Endothelial cell of umbilical vein (primary cell): ENCODE results near the gene OR3A3. TPM values are rescaled to one million over a fixed set of nuclear protein-coding genes. Genes with fewer than 3 reads are reported as not detected.
"Not testable (repeated sequence)": the region's sequence is repeated elsewhere in the genome, so short reads cannot be mapped to it uniquely, and the experiment has no call there.

Experiments used
- BruUV-seq: library from RNA; stranded (reverse); fragments of 400-500 nt; replicated peaks from 2 replicates; lab custom pipeline; 2021; lab: Mats Ljungman, UMichigan
- CTCF ChIA-PET: fragments of 300-600, 350-600 bp; sonication (Branson Sonifier 250); formaldehyde crosslinking; loops from one replicate; lab custom pipeline; 2021; ENCODE audit warnings: antibody characterized with exemption, inconsistent platforms; lab: Charles Lee
- POLR2A ChIA-PET: fragments of 300-600, 350-600 bp; sonication (Branson Sonifier 250); formaldehyde crosslinking; loops from one replicate; lab custom pipeline; 2021; ENCODE audit warnings: antibody characterized with exemption, inconsistent platforms; lab: Charles Lee
- DNase-seq: peaks from one replicate; pipeline ENCODE4 v3.0.0-alpha.2; 2011; ENCODE audit warnings: low read depth, low spot score
- FAIRE-seq: peaks from 2 replicates; lab custom pipeline; 2011; peaks lifted over from hg19 to GRCh38; lab: Jason Lieb, UNC
- H2AFZ ChIP-seq: 2 replicates; pipeline ENCODE4 v1.6.0; 2012; ENCODE audit warnings: low read depth, low read length, control low read depth, inconsistent platforms
- H3K27ac ChIP-seq: 2 replicates; pipeline ENCODE4 v1.5.1; 2011; ENCODE audit warnings: low read depth, mild to moderate bottlenecking, control low read depth, low read length, moderate library complexity; ENCODE audit not compliant: insufficient read depth
- H3K27me3 ChIP-seq, 2 experiments: 2 replicates each; pipeline versions ENCODE4 v1.6.0 to v1.6.1; 2011; ENCODE audit warnings: low read length in 2 of 2, mixed read lengths in 1 of 2; ENCODE audit not compliant: control insufficient read depth in 2 of 2, insufficient read depth in 2 of 2
- H3K36me3 ChIP-seq, 2 experiments: 2 replicates in 1 of 2; 3 replicates in 1 of 2; pipeline ENCODE4 v1.5.1; 2011; ENCODE audit warnings: low read length in 2 of 2, mild to moderate bottlenecking in 1 of 2, moderate library complexity in 1 of 2; ENCODE audit not compliant: control insufficient read depth in 2 of 2, insufficient read depth in 2 of 2; ENCODE audit errors: extremely low read depth in 1 of 2
- H3K4me1 ChIP-seq: 3 replicates; pipeline ENCODE4 v1.5.1; 2011; ENCODE audit warnings: mild to moderate bottlenecking, low read length; ENCODE audit not compliant: control insufficient read depth, insufficient read depth; ENCODE audit errors: extremely low read depth
- H3K4me2 ChIP-seq: 2 replicates; pipeline ENCODE4 v1.6.1; 2011; ENCODE audit warnings: low read length, control low read depth, mixed read lengths; ENCODE audit not compliant: insufficient read depth
- H3K4me3 ChIP-seq, 3 experiments: fragments of 200-600 bp in 1 of 3; sonication (generic), shearing (Covaris generic) in 1 of 3; replicated peaks in 1 of 3; 2 replicates each; pipeline ENCODE4 v1.5.1; 2011 to 2016; ENCODE audit warnings: control low read depth in 3 of 3, low read length in 3 of 3, mild to moderate bottlenecking in 2 of 3, inconsistent platforms in 1 of 3, low read depth in 1 of 3, moderate library complexity in 1 of 3; ENCODE audit not compliant: insufficient read depth in 1 of 3
- H3K79me2 ChIP-seq: 2 replicates; pipeline ENCODE4 v1.6.0; 2012; ENCODE audit warnings: low read length, inconsistent platforms; ENCODE audit not compliant: control insufficient read depth, insufficient read depth
- H3K9ac ChIP-seq: replicated peaks from 2 replicates; pipeline ENCODE3; 2011; ENCODE audit warnings: low read length, control low read depth; ENCODE audit not compliant: insufficient read depth; ENCODE audit errors: extremely low read depth
- H3K9me1 ChIP-seq: replicated peaks from 3 replicates; pipeline ENCODE4 v1.6.0; 2011; ENCODE audit warnings: mild to moderate bottlenecking, low read length; ENCODE audit not compliant: control insufficient read depth, insufficient read depth; ENCODE audit errors: extremely low read depth
- H3K9me3 ChIP-seq: replicated peaks from 2 replicates; pipeline ENCODE4 v1.5.1; 2012; ENCODE audit warnings: low read length, inconsistent platforms; ENCODE audit not compliant: control insufficient read depth, insufficient read depth
- H4K20me1 ChIP-seq: replicated peaks from 2 replicates; pipeline ENCODE3; 2011; ENCODE audit warnings: mild to moderate bottlenecking, low read length; ENCODE audit not compliant: control insufficient read depth, insufficient read depth; ENCODE audit errors: extremely low read depth
- EZH2 ChIP-seq: IDR thresholded peaks from 2 replicates; pipeline ENCODE4 v1.6.1; 2012; ENCODE audit warnings: borderline replicate concordance, low read depth, mild to moderate bottlenecking, moderate library complexity, low read length, inconsistent platforms; ENCODE audit not compliant: severe bottlenecking
- FOS ChIP-seq: IDR thresholded peaks from 2 replicates; pipeline ENCODE4 v1.6.1; 2011; ENCODE audit warnings: mild to moderate bottlenecking, low read length, moderate library complexity, borderline replicate concordance; ENCODE audit not compliant: insufficient read depth
- GATA2 ChIP-seq: IDR thresholded peaks from 2 replicates; pipeline ENCODE4 v1.7.0; 2011; ENCODE audit warnings: low read depth, mild to moderate bottlenecking, moderate library complexity, mixed read lengths, low read length; ENCODE audit not compliant: insufficient read length, insufficient read depth
- JUN ChIP-seq: IDR thresholded peaks from 2 replicates; pipeline ENCODE4 v1.6.1; 2011; ENCODE audit warnings: borderline replicate concordance, low read depth; ENCODE audit not compliant: insufficient read length, insufficient read depth
- MYC ChIP-seq: IDR thresholded peaks from one replicate; pipeline ENCODE4 v1.6.1; 2011; ENCODE audit warnings: mild to moderate bottlenecking, low read depth, low read length
- POLR2A ChIP-seq: IDR thresholded peaks from 2 replicates; pipeline ENCODE4 v1.6.1; 2012; ENCODE audit warnings: low read depth, mild to moderate bottlenecking, control low read depth, low read length
- POLR2AphosphoS5 ChIP-seq: IDR thresholded peaks from 2 replicates; pipeline ENCODE4 v1.6.1; 2012; ENCODE audit warnings: low read depth, mild to moderate bottlenecking, control low read depth, low read length, moderate library complexity; ENCODE audit not compliant: insufficient read depth
- dilution Hi-C: fragments of 300-500 bp; cut with MboI; formaldehyde crosslinking; loops from one replicate; pipeline ENCODE4 v1.15.0; 2019; ENCODE audit warnings: low sequenced_read_pairs; ENCODE audit not compliant: extremely low pct_ligation_motif_present
- intact Hi-C: fragments of 100-400 bp; cut with micrococcal nuclease; formaldehyde crosslinking; loops from one replicate; pipeline ENCODE4 v1.10.0; 2022
- polyA plus RNA-seq, 4 experiments: library from polyadenylated mRNA; depleted of rRNA in 3 of 4; stranded (reverse) in 3 of 4; unstranded in 1 of 4; fragments of >200 nt; gene quantifications; 2 replicates each; pipeline versions ENCODE4 v1.2.1 to v1.2.3, GENCODE V29; 2011 to 2012; ENCODE audit warnings: missing spikeins in 1 of 4
- total RNA-seq: library from RNA; stranded (reverse); gene quantifications from 2 replicates; pipeline ENCODE4 v1.2.3, GENCODE V29; 2021
- TF ChIP-seq, protein P1 (sequence below): IDR thresholded peaks from 2 replicates; pipeline ENCODE4 v1.6.1; 2011; ENCODE audit not compliant: insufficient read depth, insufficient read length
- TF ChIP-seq, protein P2 (sequence below), 2 donors: IDR thresholded peaks; 1 replicate in 1 of 2; 2 replicates in 1 of 2; pipeline ENCODE4 v1.5.1; 2011; ENCODE audit warnings: low read length in 2 of 2, mild to moderate bottlenecking in 2 of 2, moderate library complexity in 2 of 2, control low read depth in 1 of 2, inconsistent platforms in 1 of 2, low read depth in 1 of 2; ENCODE audit not compliant: insufficient read depth in 1 of 2; ENCODE audit errors: extremely low read depth in 1 of 2

OR3A3 gene
- total and polyA plus RNA-seq, 2 donors (not counting 3 experiments of a cell fraction or from before 2014, with no cell fraction given), result not detected

DNA sequence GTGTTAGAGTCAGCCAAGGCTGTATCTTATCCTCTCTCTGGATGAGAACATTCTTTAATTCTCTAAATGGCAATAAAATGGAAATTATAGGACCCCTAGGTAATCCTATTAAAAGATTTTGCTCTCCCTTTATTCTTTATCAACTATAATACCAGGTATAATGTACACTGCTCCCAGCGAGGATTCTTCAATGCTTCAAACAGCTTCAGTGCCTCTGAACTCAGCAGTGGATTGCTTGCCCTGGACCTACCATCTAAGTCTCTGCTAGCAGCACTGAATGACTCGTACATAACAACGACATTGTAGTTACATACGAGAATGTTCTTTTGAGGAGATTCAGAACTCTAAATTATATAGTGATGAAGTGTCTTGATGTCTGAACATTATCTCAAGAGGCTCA lies 21.4 kb upstream of the OR3A3 start:
- H2AFZ ChIP-seq, result no peak overlapping the region
- no peak for DNase-seq
- H3K9me1 ChIP-seq, result no peaks in the 10 kb centered on the region
- H3K9me3 ChIP-seq, result no peaks in the 10 kb centered on the region
- H3K4me2 ChIP-seq, result no peak overlapping the region
- no TSS peak for BruUV-seq
- H4K20me1 ChIP-seq, result no peaks in the 10 kb centered on the region
- H3K79me2 ChIP-seq, result no peaks in the 10 kb centered on the region
- H3K9ac ChIP-seq, result no peak overlapping the region
- TF ChIP-seq EZH2 (no peak), MYC (no peak), GATA2 (no peak), FOS (no peak), POLR2A (no peak), JUN (no peak), POLR2AphosphoS5 (no peak)
- TF ChIP-seq, protein P1, sequence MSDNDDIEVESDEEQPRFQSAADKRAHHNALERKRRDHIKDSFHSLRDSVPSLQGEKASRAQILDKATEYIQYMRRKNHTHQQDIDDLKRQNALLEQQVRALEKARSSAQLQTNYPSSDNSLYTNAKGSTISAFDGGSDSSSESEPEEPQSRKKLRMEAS, result no peak
- TF ChIP-seq, protein P2, sequence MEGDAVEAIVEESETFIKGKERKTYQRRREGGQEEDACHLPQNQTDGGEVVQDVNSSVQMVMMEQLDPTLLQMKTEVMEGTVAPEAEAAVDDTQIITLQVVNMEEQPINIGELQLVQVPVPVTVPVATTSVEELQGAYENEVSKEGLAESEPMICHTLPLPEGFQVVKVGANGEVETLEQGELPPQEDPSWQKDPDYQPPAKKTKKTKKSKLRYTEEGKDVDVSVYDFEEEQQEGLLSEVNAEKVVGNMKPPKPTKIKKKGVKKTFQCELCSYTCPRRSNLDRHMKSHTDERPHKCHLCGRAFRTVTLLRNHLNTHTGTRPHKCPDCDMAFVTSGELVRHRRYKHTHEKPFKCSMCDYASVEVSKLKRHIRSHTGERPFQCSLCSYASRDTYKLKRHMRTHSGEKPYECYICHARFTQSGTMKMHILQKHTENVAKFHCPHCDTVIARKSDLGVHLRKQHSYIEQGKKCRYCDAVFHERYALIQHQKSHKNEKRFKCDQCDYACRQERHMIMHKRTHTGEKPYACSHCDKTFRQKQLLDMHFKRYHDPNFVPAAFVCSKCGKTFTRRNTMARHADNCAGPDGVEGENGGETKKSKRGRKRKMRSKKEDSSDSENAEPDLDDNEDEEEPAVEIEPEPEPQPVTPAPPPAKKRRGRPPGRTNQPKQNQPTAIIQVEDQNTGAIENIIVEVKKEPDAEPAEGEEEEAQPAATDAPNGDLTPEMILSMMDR (IDR thresholded peaks at IDR 0.05; ENCODE audit: extremely low read depth in 1 of 2, insufficient read depth in 1 of 2, low read depth in 1 of 2, low read length in 2 of 2), result no peak
- dilution Hi-C loops, result no loop called here
- no peaks in the 10 kb centered on the region for H3K27me3 ChIP-seq
- no peaks in the 10 kb centered on the region for H3K4me1 ChIP-seq
- no peak for FAIRE-seq
- no peak overlapping the region for H3K27ac ChIP-seq
- no peak overlapping the region for H3K4me3 ChIP-seq
- POLR2A ChIA-PET, result no interaction called here
- intact Hi-C loops, result no loop called here
- H3K36me3 ChIP-seq, result no peaks in the 10 kb centered on the region
- CTCF ChIA-PET, result no interaction called here

DNA sequence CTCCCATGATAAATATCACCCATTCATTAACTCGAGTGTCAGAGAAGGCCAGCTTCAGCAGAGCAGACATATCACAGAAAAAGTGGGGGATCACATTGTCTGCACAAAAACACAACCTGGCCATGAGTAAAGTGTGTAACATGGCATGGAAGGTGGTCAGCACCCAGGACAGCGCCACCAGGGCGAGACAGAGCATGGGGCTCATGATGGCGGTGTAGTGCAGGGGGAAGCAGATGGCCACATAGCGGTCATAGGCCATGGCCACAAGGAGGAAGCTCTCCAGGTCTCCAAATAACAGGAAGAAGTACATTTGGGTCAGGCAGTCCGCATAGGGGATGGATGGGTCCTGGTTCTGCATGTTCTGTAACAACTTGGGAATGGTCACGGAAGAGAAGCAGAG lies 13.4 kb upstream of the OR3A3 start:
- H3K4me1 ChIP-seq, H3K27me3 ChIP-seq, BruUV-seq, H3K27ac ChIP-seq, DNase-seq, CTCF ChIA-PET, H3K9ac ChIP-seq, H3K36me3 ChIP-seq, H3K79me2 ChIP-seq, H4K20me1 ChIP-seq, POLR2A ChIA-PET, intact Hi-C loops, H3K9me3 ChIP-seq, H3K9me1 ChIP-seq, H2AFZ ChIP-seq, FAIRE-seq, dilution Hi-C loops, H3K4me2 ChIP-seq, H3K4me3 ChIP-seq: not testable (repeated sequence)
